ENCODE results near the gene SP140L.

DNA sequence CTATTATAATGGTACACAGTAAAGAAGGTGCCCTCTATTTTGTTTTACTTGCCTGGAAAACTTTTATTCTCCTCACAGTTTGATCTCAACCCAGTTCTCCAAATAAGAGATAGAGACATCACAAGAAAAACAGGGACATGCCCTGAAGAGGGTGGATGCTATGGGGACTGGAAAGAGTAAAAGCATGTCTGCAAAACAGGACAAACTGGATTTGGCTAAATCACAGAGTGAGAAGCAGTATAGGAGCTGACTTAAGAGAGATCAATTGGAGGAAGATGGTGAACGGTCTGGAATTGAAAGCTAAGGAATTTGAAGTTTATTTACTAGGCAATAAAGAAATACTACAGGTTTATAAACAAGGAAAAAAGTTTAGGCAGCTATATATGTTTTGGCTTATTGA, 33.0 kb downstream of the SP140L start:
- TF ChIP-seq POLR2AphosphoS5 (IDR thresholded peaks at IDR 0.05; ENCODE audit: low read depth, low read length) (no peak), POLR2A (IDR thresholded peaks at IDR 0.05; ENCODE audit: low read depth, low read length) (no peak), TAF1 (IDR thresholded peaks at IDR 0.05; ENCODE audit: borderline replicate concordance, low read depth, low read length) (no peak)

Measured in GM12892 (cell line).